Lower leg skin (tissue), 3 donors: Measurements from ENCODE around the gene NCBP2L.
"Not testable (repeated sequence)": the region's sequence is repeated elsewhere in the genome, so short reads cannot be mapped to it uniquely, and the experiment has no call there.

ENCODE experiments used
- POLR2A ChIP-seq, 2 donors: fragments of 450-650 bp; IDR thresholded peaks; one replicate each; pipeline ENCODE4 v1.6.1; 2016 to 2017; ENCODE audit warnings: antibody characterized with exemption in 2 of 2, mild to moderate bottlenecking in 1 of 2, moderate library complexity in 1 of 2
- TF ChIP-seq, protein P1 (sequence below), 3 donors: fragments of 450-650 bp; IDR thresholded peaks; one replicate each; pipeline ENCODE4 v1.5.1; 2016; ENCODE audit warnings: antibody characterized with exemption in 3 of 3, mild to moderate bottlenecking in 3 of 3, moderate library complexity in 2 of 3

DNA sequence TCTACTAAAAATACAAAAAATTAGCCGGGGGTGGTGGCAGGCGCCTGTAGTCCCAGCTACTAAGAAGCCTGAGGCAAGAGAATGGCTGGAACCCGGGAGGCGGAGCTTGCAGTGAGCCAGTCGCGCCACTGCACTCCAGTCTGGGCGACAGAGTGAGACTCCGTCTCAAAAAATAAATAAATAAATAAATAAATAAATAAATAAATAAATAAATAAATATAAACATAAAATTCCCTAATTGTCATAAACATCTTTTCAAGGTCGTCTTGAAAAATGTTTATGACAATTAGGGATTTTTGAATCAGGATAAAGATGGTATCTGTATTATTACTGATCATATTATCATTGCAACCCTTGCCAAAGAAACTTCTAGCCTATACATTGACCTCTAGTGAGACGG, 32.5 kb downstream of the NCBP2L start:
- TF ChIP-seq, protein P1, sequence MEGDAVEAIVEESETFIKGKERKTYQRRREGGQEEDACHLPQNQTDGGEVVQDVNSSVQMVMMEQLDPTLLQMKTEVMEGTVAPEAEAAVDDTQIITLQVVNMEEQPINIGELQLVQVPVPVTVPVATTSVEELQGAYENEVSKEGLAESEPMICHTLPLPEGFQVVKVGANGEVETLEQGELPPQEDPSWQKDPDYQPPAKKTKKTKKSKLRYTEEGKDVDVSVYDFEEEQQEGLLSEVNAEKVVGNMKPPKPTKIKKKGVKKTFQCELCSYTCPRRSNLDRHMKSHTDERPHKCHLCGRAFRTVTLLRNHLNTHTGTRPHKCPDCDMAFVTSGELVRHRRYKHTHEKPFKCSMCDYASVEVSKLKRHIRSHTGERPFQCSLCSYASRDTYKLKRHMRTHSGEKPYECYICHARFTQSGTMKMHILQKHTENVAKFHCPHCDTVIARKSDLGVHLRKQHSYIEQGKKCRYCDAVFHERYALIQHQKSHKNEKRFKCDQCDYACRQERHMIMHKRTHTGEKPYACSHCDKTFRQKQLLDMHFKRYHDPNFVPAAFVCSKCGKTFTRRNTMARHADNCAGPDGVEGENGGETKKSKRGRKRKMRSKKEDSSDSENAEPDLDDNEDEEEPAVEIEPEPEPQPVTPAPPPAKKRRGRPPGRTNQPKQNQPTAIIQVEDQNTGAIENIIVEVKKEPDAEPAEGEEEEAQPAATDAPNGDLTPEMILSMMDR (IDR thresholded peaks at IDR 0.05) = not testable (repeated sequence)
- TF ChIP-seq POLR2A (IDR thresholded peaks at IDR 0.05) = not testable (repeated sequence)
